ENCODE measurements around the gene SLC50A1. TPM values are rescaled to one million over a fixed set of nuclear protein-coding genes. Genes with fewer than 3 reads are reported as not detected.

The SLC50A1 gene
- total and polyA plus RNA-seq, 11 donors: 5.4 to 36.0 (median 10.5) TPM

DNA sequence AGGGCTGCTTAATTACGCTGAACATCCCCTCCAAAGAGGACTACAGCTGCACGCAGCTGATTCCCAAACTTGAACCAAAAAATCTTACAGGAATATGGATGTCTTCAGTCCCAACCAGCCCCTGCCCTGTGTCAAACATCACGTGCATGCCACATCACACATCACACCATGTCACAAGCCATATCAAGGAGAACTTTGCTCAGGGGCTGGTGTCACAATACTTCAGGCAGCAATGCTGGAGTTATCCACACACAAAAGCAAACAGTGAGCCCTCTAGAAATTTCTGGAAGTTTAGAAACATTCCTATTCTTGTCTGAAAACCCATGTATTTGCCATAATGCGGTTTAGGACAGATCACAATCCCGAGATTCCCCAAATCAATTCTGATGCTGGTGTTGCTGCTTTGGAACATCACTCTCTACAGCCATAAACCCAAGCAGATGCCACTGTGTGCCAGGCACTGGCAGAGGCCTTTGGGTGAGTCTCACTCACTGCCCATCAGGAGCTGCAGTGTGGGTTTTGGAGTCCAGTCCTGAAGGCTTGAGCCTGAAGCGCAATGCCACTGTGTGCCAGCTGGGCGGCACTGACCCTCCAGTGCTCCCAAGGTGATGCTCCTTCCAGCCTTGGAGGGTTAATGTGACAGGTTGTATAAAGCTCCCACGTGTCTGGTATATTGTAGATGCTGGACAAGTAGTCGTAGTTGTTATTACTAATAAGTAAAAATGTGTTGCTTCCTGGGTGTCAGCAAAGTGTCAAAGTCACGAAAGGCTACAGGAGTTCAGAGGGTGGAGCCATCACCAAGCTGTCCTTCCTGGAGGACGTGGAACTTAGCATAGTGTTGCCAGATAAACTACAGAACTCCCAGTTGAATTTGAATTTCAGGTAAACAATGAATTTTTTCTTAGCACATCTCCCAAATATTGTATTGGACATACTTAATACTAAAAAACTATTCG, 28.1 kb upstream of the SLC50A1 start:
- WGBS, 4 donors: 76 to 82% (median 79%) methylated on average over 10 to 12 of the region's 12 CpGs
- no peak for TF ChIP-seq POLR2A (IDR thresholded peaks at IDR 0.05)
- TF ChIP-seq, protein P1, sequence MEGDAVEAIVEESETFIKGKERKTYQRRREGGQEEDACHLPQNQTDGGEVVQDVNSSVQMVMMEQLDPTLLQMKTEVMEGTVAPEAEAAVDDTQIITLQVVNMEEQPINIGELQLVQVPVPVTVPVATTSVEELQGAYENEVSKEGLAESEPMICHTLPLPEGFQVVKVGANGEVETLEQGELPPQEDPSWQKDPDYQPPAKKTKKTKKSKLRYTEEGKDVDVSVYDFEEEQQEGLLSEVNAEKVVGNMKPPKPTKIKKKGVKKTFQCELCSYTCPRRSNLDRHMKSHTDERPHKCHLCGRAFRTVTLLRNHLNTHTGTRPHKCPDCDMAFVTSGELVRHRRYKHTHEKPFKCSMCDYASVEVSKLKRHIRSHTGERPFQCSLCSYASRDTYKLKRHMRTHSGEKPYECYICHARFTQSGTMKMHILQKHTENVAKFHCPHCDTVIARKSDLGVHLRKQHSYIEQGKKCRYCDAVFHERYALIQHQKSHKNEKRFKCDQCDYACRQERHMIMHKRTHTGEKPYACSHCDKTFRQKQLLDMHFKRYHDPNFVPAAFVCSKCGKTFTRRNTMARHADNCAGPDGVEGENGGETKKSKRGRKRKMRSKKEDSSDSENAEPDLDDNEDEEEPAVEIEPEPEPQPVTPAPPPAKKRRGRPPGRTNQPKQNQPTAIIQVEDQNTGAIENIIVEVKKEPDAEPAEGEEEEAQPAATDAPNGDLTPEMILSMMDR (IDR thresholded peaks at IDR 0.05): no peak
- intact Hi-C loops (cut with DNase I): no loop called here

DNA sequence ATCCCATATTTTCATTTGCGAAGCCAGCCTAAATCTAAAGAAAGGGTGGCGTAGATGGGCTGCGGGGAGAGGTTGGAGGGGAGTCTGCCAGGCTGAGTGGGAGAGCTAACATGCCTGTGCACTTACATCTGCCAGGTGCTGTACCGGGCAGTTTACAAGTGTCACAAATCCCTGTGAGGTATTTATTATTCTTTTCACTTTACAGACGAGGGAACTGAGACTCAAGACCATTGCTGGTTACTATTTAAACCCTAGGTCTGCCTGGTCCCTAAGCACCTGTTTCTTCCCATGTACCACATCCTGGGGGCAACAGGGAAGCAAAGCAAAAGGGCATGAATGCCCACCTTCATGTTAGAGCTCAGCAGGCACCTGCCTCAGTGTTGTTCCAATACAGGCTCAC, 27.4 kb upstream of the SLC50A1 start:
- ATAC-seq (no peak), DNase-seq (no peak)
- H3K4me1 ChIP-seq: peaks cover 0 to 15% (median 8%) of the 10 kb centered on the region in 12 donors
- H3K27ac ChIP-seq: no peak overlapping the region
- intact Hi-C loops (cut with DNase I): no loop called here
- no peaks in the 10 kb centered on the region for H3K36me3 ChIP-seq
- no peaks in the 10 kb centered on the region for H3K27me3 ChIP-seq
- 79 to 89% (median 87%) methylated on average over 5 of the region's 5 CpGs for WGBS, 4 donors
- TF ChIP-seq, protein P1 (IDR thresholded peaks at IDR 0.05): no peak
- no peak for TF ChIP-seq POLR2A (IDR thresholded peaks at IDR 0.05)
- no peak overlapping the region for H3K4me3 ChIP-seq
- no peaks in the 10 kb centered on the region for H3K9me3 ChIP-seq

More for the DNA sequence above, 28.1 kb upstream of the SLC50A1 start:
- H3K4me3 ChIP-seq: no peak overlapping the region
- H3K27ac ChIP-seq: no peak overlapping the region
- peaks cover 0 to 15% (median 8%) of the 10 kb centered on the region in 12 donors for H3K4me1 ChIP-seq
- no peaks in the 10 kb centered on the region for H3K9me3 ChIP-seq
- no peak for DNase-seq
- no peaks in the 10 kb centered on the region for H3K36me3 ChIP-seq
- ATAC-seq: peak in 1 of 4 donors; percentile 6
- H3K27me3 ChIP-seq: no peaks in the 10 kb centered on the region

DNA sequence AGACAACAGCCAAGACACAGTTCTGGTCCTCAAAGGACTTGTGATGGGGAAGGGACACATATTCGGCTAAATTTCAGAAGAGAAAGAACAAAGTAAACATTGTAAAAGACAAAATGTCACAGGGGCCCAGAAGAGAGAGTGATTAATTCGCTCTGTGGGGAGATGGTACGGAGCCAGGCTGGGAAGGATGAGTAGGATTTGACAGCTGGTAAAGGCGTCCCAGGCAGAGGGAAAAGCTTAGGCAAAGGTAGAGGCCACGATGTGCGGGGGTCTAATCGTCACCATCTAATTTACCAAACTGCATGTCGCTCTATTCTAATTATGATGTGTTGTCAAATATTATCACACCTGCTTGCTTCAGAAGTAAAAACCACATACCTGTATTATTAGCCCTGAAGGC, 25.3 kb upstream of the SLC50A1 start:
- no peaks in the 10 kb centered on the region for H3K36me3 ChIP-seq
- intact Hi-C loops (cut with DNase I): no loop called here
- no peaks in the 10 kb centered on the region for H3K27me3 ChIP-seq
- H3K4me1 ChIP-seq: peaks cover 0 to 6% (median 1%) of the 10 kb centered on the region in 12 donors
- DNase-seq (no peak), ATAC-seq (no peak)
- WGBS, 4 donors: 87 to 92% (median 89%) methylated on average over 8 of the region's 8 CpGs
- no peak overlapping the region for H3K4me3 ChIP-seq
- no peaks in the 10 kb centered on the region for H3K9me3 ChIP-seq
- TF ChIP-seq POLR2A (IDR thresholded peaks at IDR 0.05): no peak
- TF ChIP-seq, protein P1 (IDR thresholded peaks at IDR 0.05): no peak
- no peak overlapping the region for H3K27ac ChIP-seq

DNA sequence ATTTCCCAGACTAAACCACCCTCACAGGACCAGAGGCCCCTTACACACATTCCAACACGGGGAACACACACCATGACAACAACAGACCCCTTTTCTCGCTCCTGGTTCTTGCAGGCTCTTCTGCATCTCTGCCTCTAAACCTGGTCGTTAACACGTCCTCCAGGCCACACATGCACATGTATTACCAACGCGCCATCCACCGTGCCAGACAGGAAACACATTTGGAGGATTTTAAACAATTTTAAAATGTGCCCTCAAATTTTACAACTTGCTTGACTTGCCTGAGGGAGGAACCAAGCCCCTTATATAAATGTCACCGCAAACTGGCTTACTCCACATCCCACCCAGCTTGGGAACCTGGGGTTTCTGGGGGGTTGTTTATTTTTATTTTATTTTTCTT, 24.8 kb upstream of the SLC50A1 start:
- Histone ChIP-seq H3K9me3 (no peaks in the 10 kb centered on the region), H3K36me3 (no peaks in the 10 kb centered on the region), H3K27ac (no peak overlapping the region), H3K27me3 (no peaks in the 10 kb centered on the region), H3K4me1 (peaks cover 0 to 3% (median 0%) of the 10 kb centered on the region in 12 donors), H3K4me3 (no peak overlapping the region)
- intact Hi-C loops (cut with DNase I): no loop called here
- WGBS, 4 donors: 81 to 86% (median 84%) methylated on average over 8 of the region's 8 CpGs
- DNase-seq (no peak), ATAC-seq (no peak)
- no peak for TF ChIP-seq POLR2A (IDR thresholded peaks at IDR 0.05)
- TF ChIP-seq, protein P1 (IDR thresholded peaks at IDR 0.05): no peak
